H9 (cell line): ENCODE results near the gene PIP5K1A. TPM values are rescaled to one million over a fixed set of nuclear protein-coding genes. Genes with fewer than 3 reads are reported as not detected.

ENCODE experiments used
- DNase-seq: peaks from one replicate; pipeline ENCODE4 v3.0.0-alpha.2; 2017
- H2AFZ ChIP-seq: one replicate; pipeline ENCODE4 v1.6.1; 2013; ENCODE audit warnings: mild to moderate bottlenecking, low read length, control low read depth, moderate library complexity
- H2AK5ac ChIP-seq: 2 replicates; pipeline ENCODE4 v1.6.1; 2013; ENCODE audit warnings: low read length, control low read depth, mixed read lengths; ENCODE audit not compliant: insufficient read length
- H2BK120ac ChIP-seq: one replicate; pipeline ENCODE4 v1.6.1; 2013; ENCODE audit warnings: low read depth, mild to moderate bottlenecking, low read length, control low read depth, inconsistent platforms; ENCODE audit not compliant: poor library complexity, severe bottlenecking
- H2BK12ac ChIP-seq: 2 replicates; pipeline ENCODE4 v1.6.1; 2013; ENCODE audit warnings: low read length, control low read depth, mixed read lengths, low read depth; ENCODE audit not compliant: insufficient read length
- H2BK15ac ChIP-seq: 2 replicates; pipeline ENCODE4 v1.6.1; 2013; ENCODE audit warnings: low read depth, low read length, control low read depth
- H2BK20ac ChIP-seq: one replicate; pipeline ENCODE4 v1.6.1; 2013; ENCODE audit warnings: low read depth, mild to moderate bottlenecking, low read length, control low read depth, inconsistent platforms; ENCODE audit not compliant: poor library complexity, severe bottlenecking
- H2BK5ac ChIP-seq: 2 replicates; pipeline ENCODE4 v1.6.1; 2013; ENCODE audit warnings: low read length, control low read depth, mixed read lengths; ENCODE audit not compliant: insufficient read length
- H3K14ac ChIP-seq: 2 replicates; pipeline ENCODE4 v1.6.1; 2013; ENCODE audit warnings: low read length, control low read depth; ENCODE audit not compliant: insufficient read depth
- H3K18ac ChIP-seq: 2 replicates; pipeline ENCODE4 v1.6.1; 2013; ENCODE audit warnings: low read depth, mild to moderate bottlenecking, mixed read lengths, low read length, control low read depth; ENCODE audit not compliant: insufficient read length
- H3K23ac ChIP-seq: 2 replicates; pipeline ENCODE4 v1.6.1; 2013; ENCODE audit warnings: low read length, control low read depth, mixed read lengths, low read depth; ENCODE audit not compliant: insufficient read length
- H3K23me2 ChIP-seq: 2 replicates; pipeline ENCODE4 v1.6.1; 2013; ENCODE audit warnings: low read depth, mild to moderate bottlenecking, mixed read lengths, low read length, control low read depth; ENCODE audit not compliant: insufficient read length, poor library complexity, severe bottlenecking
- H3K27ac ChIP-seq: 2 replicates; pipeline ENCODE4 v1.5.1; 2013; ENCODE audit warnings: low read length, control low read depth, mixed read lengths, low read depth; ENCODE audit not compliant: insufficient read length
- H3K27me3 ChIP-seq: 2 replicates; pipeline ENCODE4 v1.6.1; 2013; ENCODE audit warnings: low read length, control low read depth, inconsistent platforms; ENCODE audit not compliant: insufficient read depth
- H3K4ac ChIP-seq: 2 replicates; pipeline ENCODE4 v1.6.1; 2013; ENCODE audit warnings: low read depth, mild to moderate bottlenecking, control low read depth, inconsistent platforms, low read length, moderate library complexity
- H3K4me1 ChIP-seq: 2 replicates; pipeline ENCODE4 v1.6.1; 2013; ENCODE audit warnings: low read length, control low read depth, inconsistent platforms; ENCODE audit not compliant: insufficient read depth
- H3K4me2 ChIP-seq: 2 replicates; pipeline ENCODE4 v1.6.1; 2013; ENCODE audit warnings: low read length, control low read depth, mixed read lengths; ENCODE audit not compliant: insufficient read length, insufficient read depth
- H3K56ac ChIP-seq: 2 replicates; pipeline ENCODE4 v1.6.1; 2013; ENCODE audit warnings: low read depth, mild to moderate bottlenecking, mixed read lengths, low read length, control low read depth; ENCODE audit not compliant: insufficient read length
- H3K79me1 ChIP-seq: 2 replicates; pipeline ENCODE4 v1.6.1; 2013; ENCODE audit warnings: low read depth, mild to moderate bottlenecking, moderate library complexity, low read length, control low read depth, inconsistent platforms; ENCODE audit not compliant: insufficient read depth, poor library complexity, severe bottlenecking
- H3K79me2 ChIP-seq: 2 replicates; pipeline ENCODE4 v1.6.1; 2013; ENCODE audit warnings: low read length, control low read depth, inconsistent platforms; ENCODE audit not compliant: insufficient read depth
- H3K9ac ChIP-seq: 2 replicates; pipeline ENCODE4 v1.6.1; 2013; ENCODE audit warnings: low read length, control low read depth, mixed read lengths; ENCODE audit not compliant: insufficient read length; ENCODE audit errors: extremely low read depth
- H3K9me3 ChIP-seq: one replicate; pipeline ENCODE4 v1.6.1; 2013; ENCODE audit warnings: low read depth, low read length, inconsistent platforms; ENCODE audit not compliant: control insufficient read depth
- H3T11ph ChIP-seq: one replicate; pipeline ENCODE4 v1.6.1; 2013; ENCODE audit warnings: mild to moderate bottlenecking, low read length, control low read depth, inconsistent platforms
- H4K20me1 ChIP-seq: one replicate; pipeline ENCODE4 v1.6.1; 2013; ENCODE audit not compliant: control insufficient read depth, insufficient read length, insufficient read depth
- H4K5ac ChIP-seq: 2 replicates; pipeline ENCODE4 v1.6.1; 2013; ENCODE audit warnings: low read depth, mild to moderate bottlenecking, mixed read lengths, low read length, control low read depth; ENCODE audit not compliant: insufficient read length
- H4K8ac ChIP-seq: replicated peaks from 2 replicates; pipeline ENCODE4 v1.6.1; 2013; ENCODE audit warnings: low read length, control low read depth, mixed read lengths, low read depth; ENCODE audit not compliant: insufficient read length
- H4K91ac ChIP-seq: 2 replicates; pipeline ENCODE4 v1.6.1; 2013; ENCODE audit warnings: low read depth, mild to moderate bottlenecking, moderate library complexity, mixed read lengths, low read length, control low read depth; ENCODE audit not compliant: insufficient read length
- H3K27ac Mint-ChIP-seq, 3 experiments: 2 replicates in 2 of 3; 3 replicates in 1 of 3; pipeline ENCODE4 v1.8.0; 2020 to 2021; ENCODE audit warnings: mixed read lengths in 3 of 3, mild to moderate bottlenecking in 1 of 3, moderate library complexity in 1 of 3
- H3K27me3 Mint-ChIP-seq: 2 replicates; pipeline ENCODE4 v1.8.0; 2021; ENCODE audit warnings: low read depth, mild to moderate bottlenecking, moderate library complexity, mixed read lengths
- H3K36me3 Mint-ChIP-seq, 3 experiments: 2 replicates in 2 of 3; 3 replicates in 1 of 3; pipeline ENCODE4 v1.8.0; 2020 to 2021; ENCODE audit warnings: low read depth in 3 of 3, mixed read lengths in 3 of 3; ENCODE audit not compliant: insufficient read depth in 1 of 3
- H3K4me1 Mint-ChIP-seq, 2 experiments: 2 replicates each; pipeline ENCODE4 v1.8.0; 2020; ENCODE audit warnings: mixed read lengths in 2 of 2
- H3K4me3 Mint-ChIP-seq, 2 experiments: 2 replicates in 1 of 2; 3 replicates in 1 of 2; pipeline ENCODE4 v1.8.0; 2020 to 2021; ENCODE audit warnings: mild to moderate bottlenecking in 2 of 2, mixed read lengths in 2 of 2, moderate library complexity in 1 of 2
- H3K9me3 Mint-ChIP-seq, 2 experiments: 2 replicates in 1 of 2; 3 replicates in 1 of 2; pipeline ENCODE4 v1.8.0; 2020; ENCODE audit warnings: mild to moderate bottlenecking in 2 of 2, mixed read lengths in 2 of 2, moderate library complexity in 1 of 2
- CTCF ChIP-seq: fragments of 200-600 bp; sonication (generic); conservative IDR thresholded peaks from 3 replicates; pipeline ENCODE4 v1.8.0; 2021; ENCODE audit warnings: antibody characterized with exemption, mild to moderate bottlenecking
- WGBS: extraction: QIAGEN DNeasy Blood & Tissue Kit; methylation state at CpG from one replicate; pipeline ENCODE4 v1.1.7; 2013; ENCODE audit warnings: missing lambda C conversion rate, low lambda C conversion rate, mixed read lengths; ENCODE audit not compliant: insufficient read length; ENCODE audit errors: extremely low coverage; 5-methylcytosine and 5-hydroxymethylcytosine counted together
- total RNA-seq: library from RNA; stranded (reverse); gene quantifications from 2 replicates; pipeline ENCODE4 v1.2.1, GENCODE V29; 2021

Gene PIP5K1A
- total RNA-seq, 1 experiment from 2014 or later, result 94.6 TPM

- Histone ChIP-seq H3K9me3 (no peaks in the 10 kb centered on the region), H3K79me1 (no peaks in the 10 kb centered on the region), H3K79me2 (no peaks in the 10 kb centered on the region), H4K8ac (no peak overlapping the region), H4K5ac (no peak overlapping the region), H2BK5ac (no peak overlapping the region), H3K27ac (no peak overlapping the region), H3K27me3 (no peaks in the 10 kb centered on the region), H3K4ac (no peak overlapping the region), H3K14ac (no peak overlapping the region), H2BK20ac (no peak overlapping the region), H3K23me2 (no peaks in the 10 kb centered on the region), H3K23ac (no peak overlapping the region), H3T11ph (no peak overlapping the region), H4K20me1 (no peaks in the 10 kb centered on the region), H2AFZ (no peak overlapping the region), H3K4me1 (peaks cover 4% of the 10 kb centered on the region; the same call in 1 of the 2 replicates), H3K4me2 (no peak overlapping the region), H2AK5ac (no peak overlapping the region), H2BK12ac (no peak overlapping the region), H3K9ac (no peak overlapping the region), H3K18ac (no peak overlapping the region), H4K91ac (no peak overlapping the region), H3K56ac (no peak overlapping the region), H2BK120ac (no peak overlapping the region), H2BK15ac (no peak overlapping the region)
- Mint-ChIP-seq H3K36me3 (peaks cover 40 to 76% (median 69%) of the 10 kb centered on the region in 3 experiments), H3K27ac (peak overlapping the region; percentile 86 to 94 (median 88); a peak in 4 of 7 replicates), H3K4me1 (peaks cover 36 to 56% of the 10 kb centered on the region in 2 experiments), H3K4me3 (peak overlapping the region in 1 of 2 experiments; percentile 63; a peak in 2 of 5 replicates), H3K9me3 (no peaks in the 10 kb centered on the region; a peak in 1 of 5 replicates), H3K27me3 (peaks cover 2% of the 10 kb centered on the region; the same call in 1 of the 2 replicates)
- TF ChIP-seq CTCF, result no peak
- no peak for DNase-seq
- WGBS, result no CpG with 5 or more reads among the region's 6 CpGs
These were observed 94.7 kb downstream of the PIP5K1A start for GRCh38 chr1:151293093-151293492.
